ENCODE results near the gene KCNN3. TPM values are rescaled to one million over a fixed set of nuclear protein-coding genes. Genes with fewer than 3 reads are reported as not detected.

The KCNN3 gene
- total and polyA plus RNA-seq, 2 donors (not counting 1 experiment from before 2014, with no cell fraction given), result 0.17 to 0.82 TPM

DNA sequence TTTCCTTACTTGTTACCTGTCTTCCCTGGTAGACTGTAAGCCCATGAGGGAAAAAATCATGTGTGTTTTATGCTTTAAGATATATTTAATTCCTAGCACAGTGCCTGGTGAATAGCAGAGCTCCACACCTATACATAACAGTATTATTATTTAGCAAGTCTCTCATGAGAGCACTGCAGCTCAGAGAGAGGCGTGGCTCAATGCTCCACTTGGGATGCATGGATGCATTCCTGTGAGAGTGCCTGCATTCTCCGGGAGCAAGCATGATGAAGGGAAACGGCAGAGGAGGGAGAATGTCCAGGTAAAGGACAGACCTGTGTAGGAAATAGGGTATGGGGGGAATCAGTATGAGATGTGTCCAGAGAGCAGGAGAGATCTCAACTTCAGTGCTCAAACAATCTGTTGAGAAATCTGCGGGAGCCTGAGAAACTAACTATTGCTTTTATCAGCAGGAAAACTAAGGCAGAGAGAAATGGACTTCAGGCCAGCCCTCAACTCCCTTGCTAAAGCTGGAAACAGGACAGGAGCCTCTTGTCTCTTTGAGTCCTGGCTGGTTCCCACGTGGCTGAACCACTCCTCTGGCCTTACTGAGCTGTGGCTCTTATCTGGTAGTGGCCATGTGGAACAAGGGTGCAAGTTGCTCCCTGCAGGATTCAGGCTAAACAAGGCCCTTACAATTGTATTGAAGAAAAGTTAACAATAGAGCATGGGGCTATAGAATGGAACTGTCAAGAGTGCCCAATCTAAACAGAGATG is 113.1 kb downstream of the KCNN3 start:
- Histone ChIP-seq H3K27ac (ENCODE audit: low read length in 2 of 2) (no peak overlapping the region), H3K4me1 (ENCODE audit: control insufficient read depth in 2 of 2, insufficient read depth in 2 of 2, low read length in 2 of 2) (peaks cover 3 to 9% of the 10 kb centered on the region in 2 donors), H3K79me2 (ENCODE audit: control insufficient read depth, insufficient read depth, low read length) (no peaks in the 10 kb centered on the region), H3K4me3 (ENCODE audit: control extremely low read depth in 1 of 5, extremely low read depth in 1 of 5, insufficient read depth in 1 of 5, low read depth in 2 of 5, low read length in 4 of 5) (no peak overlapping the region), H4K20me1 (ENCODE audit: control insufficient read depth, insufficient read depth, low read length, poor library complexity, severe bottlenecking) (no peaks in the 10 kb centered on the region), H3K36me3 (replicated peaks in 1 of 2; ENCODE audit: control extremely low read depth in 1 of 2, control insufficient read depth in 1 of 2, extremely low read depth in 1 of 2, insufficient read depth in 2 of 2, low read length in 1 of 2) (no peaks in the 10 kb centered on the region), H2AFZ (ENCODE audit: insufficient read depth, low read depth, low read length, poor library complexity, severe bottlenecking) (no peak overlapping the region), H3K9ac (ENCODE audit: low read length) (no peak overlapping the region), H3K27me3 (replicated peaks in 1 of 4; ENCODE audit: control extremely low read depth in 1 of 4, control insufficient read depth in 3 of 4, insufficient read depth in 4 of 4, low read length in 3 of 4) (peaks cover 0 to 40% (median 11%) of the 10 kb centered on the region in 4 experiments), H3K4me2 (replicated peaks; ENCODE audit: low read depth, low read length, poor library complexity, severe bottlenecking) (no peak overlapping the region), H3K9me3 (ENCODE audit: control extremely low read depth in 1 of 3, control insufficient read depth in 2 of 3, insufficient read depth in 1 of 3, low read length in 2 of 3) (peaks cover 0 to 3% (median 0%) of the 10 kb centered on the region in 3 donors)
- CTCF ChIA-PET, result interaction anchor here (1.0 to 7.8 kb wide), 3 partner anchors 197 to 276 kb away, joined by 3 to 56 read pairs (median 5); no protein-coding TSS in a partner anchor
- POLR2A ChIA-PET, result interaction anchor here (0.6 kb wide), 1 partner anchor 1117 kb away, joined by 4 read pairs; no protein-coding TSS in a partner anchor
- Mint-ChIP-seq H3K27ac (no peak overlapping the region), H3K27me3 (peaks cover 42% of the 10 kb centered on the region), H3K4me3 (no peak overlapping the region), H3K4me1 (no peaks in the 10 kb centered on the region), H3K9me3 (ENCODE audit: insufficient read depth) (no peaks in the 10 kb centered on the region)
- DNase-seq (no peak), ATAC-seq (ENCODE audit: low read depth) (no peak)
- TF ChIP-seq, protein P1, sequence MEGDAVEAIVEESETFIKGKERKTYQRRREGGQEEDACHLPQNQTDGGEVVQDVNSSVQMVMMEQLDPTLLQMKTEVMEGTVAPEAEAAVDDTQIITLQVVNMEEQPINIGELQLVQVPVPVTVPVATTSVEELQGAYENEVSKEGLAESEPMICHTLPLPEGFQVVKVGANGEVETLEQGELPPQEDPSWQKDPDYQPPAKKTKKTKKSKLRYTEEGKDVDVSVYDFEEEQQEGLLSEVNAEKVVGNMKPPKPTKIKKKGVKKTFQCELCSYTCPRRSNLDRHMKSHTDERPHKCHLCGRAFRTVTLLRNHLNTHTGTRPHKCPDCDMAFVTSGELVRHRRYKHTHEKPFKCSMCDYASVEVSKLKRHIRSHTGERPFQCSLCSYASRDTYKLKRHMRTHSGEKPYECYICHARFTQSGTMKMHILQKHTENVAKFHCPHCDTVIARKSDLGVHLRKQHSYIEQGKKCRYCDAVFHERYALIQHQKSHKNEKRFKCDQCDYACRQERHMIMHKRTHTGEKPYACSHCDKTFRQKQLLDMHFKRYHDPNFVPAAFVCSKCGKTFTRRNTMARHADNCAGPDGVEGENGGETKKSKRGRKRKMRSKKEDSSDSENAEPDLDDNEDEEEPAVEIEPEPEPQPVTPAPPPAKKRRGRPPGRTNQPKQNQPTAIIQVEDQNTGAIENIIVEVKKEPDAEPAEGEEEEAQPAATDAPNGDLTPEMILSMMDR (IDR thresholded peaks at IDR 0.05), result no peak
- no peak for TF ChIP-seq EZH2 (IDR thresholded peaks at IDR 0.05; ENCODE audit: borderline replicate concordance, insufficient read depth, low read depth, low read length, poor library complexity, severe bottlenecking)
- intact Hi-C loops (cut with micrococcal nuclease), result no loop called here
- WGBS (ENCODE audit: insufficient coverage), result 97% methylated on average over 5 of the region's 5 CpGs

Data from B cell (primary cell).